Heart left ventricle (tissue), 16 donors: ENCODE results near the gene DAPK3. TPM values are rescaled to one million over a fixed set of nuclear protein-coding genes. Genes with fewer than 3 reads are reported as not detected.
A peak's percentile ranks its signal among the peaks of the same experiment; 100 is the strongest.
"Not testable (repeated sequence)": the region's sequence is repeated elsewhere in the genome, so short reads cannot be mapped to it uniquely, and the experiment has no call there.

Experiments
- ATAC-seq, 4 donors: fragments of 200-7000 bp; cut with Tn5 transposase; one replicate each; pipeline ENCODE4 v1.9.1; 2020 to 2022; ENCODE audit warnings: moderate library complexity in 4 of 4, mild to moderate bottlenecking in 3 of 4, moderate number of reproducible peaks in 1 of 4
- DNase-seq, 5 donors: peaks; one replicate each; pipeline ENCODE4 v3.0.0-alpha.2; 2020
- H3K27ac ChIP-seq, 12 donors: fragments of 200-600 bp; sonication (generic) in 4 of 12; one replicate each; pipeline versions ENCODE4 v1.5.0 to v1.8.0; 2016 to 2022; ENCODE audit warnings: mild to moderate bottlenecking in 2 of 12
- H3K27me3 ChIP-seq, 9 donors: fragments of 200-600 bp; sonication (generic) in 2 of 9; one replicate each; pipeline versions ENCODE4 v1.5.1 to v1.8.0; 2016 to 2022; ENCODE audit warnings: mild to moderate bottlenecking in 3 of 9
- H3K36me3 ChIP-seq, 9 donors: fragments of 200-600 bp; sonication (generic) in 2 of 9; one replicate each; pipeline versions ENCODE4 v1.5.0 to v1.8.0; 2018 to 2022; ENCODE audit warnings: mild to moderate bottlenecking in 2 of 9
- H3K4me1 ChIP-seq, 12 donors: fragments of 200-600 bp; sonication (generic) in 4 of 12; one replicate each; pipeline versions ENCODE4 v1.5.0 to v1.8.0; 2016 to 2022; ENCODE audit warnings: mild to moderate bottlenecking in 3 of 12
- H3K4me3 ChIP-seq, 12 donors: fragments of 200-600 bp; sonication (generic) in 4 of 12; one replicate each; pipeline versions ENCODE4 v1.5.0 to v1.8.0; 2017 to 2022; ENCODE audit warnings: mild to moderate bottlenecking in 9 of 12, moderate library complexity in 4 of 12
- H3K9me3 ChIP-seq, 12 donors: fragments of 200-600 bp; sonication (generic) in 4 of 12; one replicate each; pipeline versions ENCODE4 v1.5.0 to v1.8.0; 2016 to 2022; ENCODE audit warnings: mild to moderate bottlenecking in 1 of 12
- CTCF ChIP-seq, 12 donors: fragments of 200-600 bp; sonication (generic) in 4 of 12; IDR thresholded peaks; one replicate each; pipeline versions ENCODE4 v1.5.0 to v1.8.0; 2018 to 2022; ENCODE audit warnings: antibody characterized with exemption in 12 of 12, mild to moderate bottlenecking in 5 of 12
- POLR2A ChIP-seq, 2 donors: fragments of 450-650 bp; IDR thresholded peaks; one replicate each; pipeline ENCODE4 v1.6.1; 2017; ENCODE audit warnings: antibody characterized with exemption in 2 of 2, mild to moderate bottlenecking in 2 of 2, moderate library complexity in 2 of 2
- WGBS, 4 donors: extraction: QIAGEN DNeasy Blood & Tissue Kit in 2 of 4; methylation state at CpG; one replicate each; pipeline versions ENCODE4 v1.1.5 to v1.1.7; 2013 to 2018; 5-methylcytosine and 5-hydroxymethylcytosine counted together
- intact Hi-C, 10 donors: fragments of 100-400 bp; cut with DNase I; formaldehyde crosslinking; loops; one replicate each; pipeline versions ENCODE4 v1.11.1 to v1.14.2; 2022
- polyA plus RNA-seq, 2 donors: library from polyadenylated mRNA; stranded (reverse); fragments of 200-250 nt; gene quantifications; one replicate each; pipeline ENCODE4 v1.2.3, GENCODE V29; 2013
- total RNA-seq, 9 donors: library from RNA; depleted of rRNA in 2 of 9; stranded (reverse); fragments of >200 nt in 2 of 9; fragmentation: NEBNext Ultra II Directional in 3 of 9; extraction: Animal tissue kit (Norgen Biotek cat#: 25700) in 3 of 9; gene quantifications; one replicate each; pipeline versions ENCODE4 v1.1.0 to v1.2.4, GENCODE V29; 2016 to 2023
- donor health status: ischemic (EF 13 %, LVEDD 7.1; RV severe dilation, severe dysfunction).
- donor health status: healthy with polysubstance abuse.
- donor health status: DM: no; HTN: yes; CAD: no.
- donor health status: DM: no; HTN: no; CAD: no.
- donor health status: ischemic (EF 25% LVEDD 6.9; RV normal size, moderate dysfunction).
- donor health status: ischemic (EF 25% LVEDD 5.7; RV mildly dilated, moderate dysfunction).
- donor health status: healthy.
- donor health status: DM: yes; HTN: yes; CAD: no.
- donor health status: ischemic (EF 35%, LVEDD 5.7; RV mildly dilated, moderate dysfunction).
- donor health status: nonischemic (EF 11% LVEDD 7.7; RV severe dilation, severe dysfunction).
- donor health status: DM: yes; HTN: yes; CAD: no.
- donor health status: PGD.
- donor health status: ischemic (EF 29% LVEDD 5.4; RV normal size, mild dysfunction).
- donor health status: nonischemic (EF 23%, LVEDD 6.1; RV moderate dilation, normal function).

DAPK3 gene
- total and polyA plus RNA-seq, 11 donors = 70.6 to 252 (median 124) TPM

DNA sequence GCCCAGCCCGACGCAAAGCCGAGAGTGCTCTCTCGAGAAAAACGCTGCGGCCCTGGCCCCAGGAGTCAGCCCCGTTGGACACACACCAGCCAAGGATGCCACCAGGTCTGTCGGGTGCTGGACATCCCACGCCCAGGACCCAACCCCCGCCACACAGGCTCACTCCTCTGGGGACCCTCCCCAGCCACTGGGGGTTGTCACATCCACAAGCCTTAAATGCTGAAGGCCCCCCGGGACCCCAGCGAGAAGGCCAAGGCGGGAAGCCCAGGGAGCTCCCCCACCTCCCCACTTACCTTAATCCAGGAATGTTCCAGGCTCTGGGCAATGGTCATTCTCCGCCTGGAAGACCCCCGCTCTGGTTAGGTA is 11.2 kb downstream of the DAPK3 start:
- intact Hi-C loops = no loop called here
- no peak for TF ChIP-seq CTCF (IDR thresholded peaks at IDR 0.05)
- Histone ChIP-seq H3K36me3 (peaks cover 6 to 94% (median 89%) of the 10 kb centered on the region in 9 donors), H3K9me3 (no peaks in the 10 kb centered on the region), H3K27ac (no peak overlapping the region), H3K27me3 (no peaks in the 10 kb centered on the region), H3K4me3 (no peak overlapping the region), H3K4me1 (peaks cover 0 to 15% (median 1%) of the 10 kb centered on the region in 12 donors)
- ATAC-seq (no peak), DNase-seq (peak in 1 of 5 donors; percentile 15)
- WGBS, 4 donors = 88 to 96% (median 93%) methylated on average over 10 to 15 of the region's 15 CpGs

- Histone ChIP-seq H3K9me3 (no peaks in the 10 kb centered on the region), H3K36me3 (peaks cover 6 to 89% (median 85%) of the 10 kb centered on the region in 9 donors), H3K4me3 (no peak overlapping the region), H3K27ac (peak overlapping the region in 2 of 12 donors; percentile 5 to 37), H3K4me1 (peaks cover 0 to 18% (median 4%) of the 10 kb centered on the region in 12 donors), H3K27me3 (no peaks in the 10 kb centered on the region)
- ATAC-seq (peak in 1 of 4 donors; percentile 4), DNase-seq (peak in 1 of 5 donors; percentile 10)
- intact Hi-C loops = no loop called here
- 95 to 97% (median 96%) methylated on average over 71 to 86 of the region's 86 CpGs for WGBS, 4 donors
- TF ChIP-seq CTCF (IDR thresholded peaks at IDR 0.05) = no peak
- TF ChIP-seq POLR2A (IDR thresholded peaks at IDR 0.05) = no peak
These were observed 11.8 kb downstream of the DAPK3 start for GRCh38 chr19:3958836-3959765.

DNA sequence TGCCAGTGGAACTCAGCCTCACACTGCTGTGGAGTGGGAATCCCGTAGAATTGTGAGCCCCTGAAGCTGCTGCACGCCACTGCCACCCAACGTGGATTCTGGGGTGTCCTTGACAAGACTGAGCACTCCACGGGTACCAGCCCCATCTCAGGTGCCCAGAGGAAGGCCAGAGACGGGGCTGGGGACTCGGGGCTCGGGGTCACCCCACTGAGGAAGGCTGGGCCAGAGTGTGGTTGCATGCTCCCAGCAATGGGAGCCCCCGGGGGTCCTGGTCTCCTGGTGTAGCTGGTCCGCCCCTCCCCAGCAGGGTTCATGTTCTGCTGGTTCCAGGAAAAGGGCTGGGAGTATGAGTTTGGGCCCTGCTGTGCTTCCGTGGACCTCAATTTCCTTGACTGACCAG is 15.2 kb downstream of the DAPK3 start:
- Histone ChIP-seq H3K27ac (peak overlapping the region in 4 of 12 donors; percentile 10 to 98 (median 94)), H3K4me3 (no peak overlapping the region), H3K4me1 (peaks cover 0 to 42% (median 16%) of the 10 kb centered on the region in 12 donors), H3K27me3 (no peaks in the 10 kb centered on the region), H3K9me3 (no peaks in the 10 kb centered on the region), H3K36me3 (peaks cover 6 to 55% (median 51%) of the 10 kb centered on the region in 9 donors)
- ATAC-seq = no peak
- DNase-seq = no peak
- TF ChIP-seq CTCF (IDR thresholded peaks at IDR 0.05) = no peak
- TF ChIP-seq POLR2A (IDR thresholded peaks at IDR 0.05) = no peak
- intact Hi-C loops = no loop called here
- 71 to 83% (median 79%) methylated on average over 5 to 10 of the region's 10 CpGs for WGBS, 4 donors

DNA sequence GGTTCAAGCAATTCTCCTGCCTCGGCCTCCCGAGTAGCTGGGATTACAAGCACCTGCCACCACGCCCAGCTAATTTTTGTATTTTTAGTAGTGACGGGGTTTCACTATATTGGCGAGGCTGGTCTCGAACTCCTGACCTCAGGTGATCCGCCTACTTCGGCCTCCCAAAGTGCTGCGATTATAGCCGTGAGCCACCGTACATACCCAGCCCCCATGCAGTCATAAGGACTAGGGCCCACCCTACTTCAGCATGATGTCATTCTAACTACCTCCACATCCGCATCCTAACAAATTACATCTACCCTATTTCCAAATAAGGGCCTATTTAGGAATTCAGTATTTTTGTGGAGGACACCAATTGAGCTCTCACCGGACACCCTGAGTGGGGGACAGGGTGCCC is 15.6 kb downstream of the DAPK3 start:
- H3K27me3 ChIP-seq, ATAC-seq, H3K4me3 ChIP-seq, H3K9me3 ChIP-seq, DNase-seq, intact Hi-C loops: not testable (repeated sequence)
- H3K4me1 ChIP-seq = peaks cover 0 to 46% (median 18%) of the 10 kb centered on the region in 12 donors
- H3K36me3 ChIP-seq = peaks cover 6 to 50% (median 46%) of the 10 kb centered on the region in 9 donors
- H3K27ac ChIP-seq = peak overlapping the region in 7 of 12 donors; percentile 3 to 98 (median 92)
- WGBS, 4 donors = 82 to 88% (median 86%) methylated on average over 13 of the region's 13 CpGs
